WERI-Rb-1 (cell line): Measurements from ENCODE around the gene PLXNA4.

Experiments used
- DNase-seq: peaks from one replicate; pipeline ENCODE4 v3.0.0-alpha.2; 2020
- H3K27ac ChIP-seq: fragments of 250-450 bp; sonication (Bioruptor Pico); 2 replicates; pipeline ENCODE4 v1.5.1; 2020; ENCODE audit warnings: mild to moderate bottlenecking, moderate library complexity
- H3K27me3 ChIP-seq: fragments of 250-450 bp; sonication (Bioruptor Pico); 2 replicates; pipeline ENCODE4 v1.5.1; 2021; ENCODE audit warnings: mild to moderate bottlenecking, low read depth, moderate library complexity; ENCODE audit not compliant: insufficient read depth, severe bottlenecking
- H3K36me3 ChIP-seq: fragments of 250-450 bp; sonication (Bioruptor Pico); 2 replicates; pipeline ENCODE4 v1.5.1; 2020; ENCODE audit warnings: mild to moderate bottlenecking, moderate library complexity
- H3K4me3 ChIP-seq: 2 replicates; pipeline ENCODE4 v1.5.1; 2011; ENCODE audit warnings: low read depth, mild to moderate bottlenecking, control low read depth, low read length
- H3K9me3 ChIP-seq: fragments of 250-450 bp; sonication (Bioruptor Pico); 2 replicates; pipeline ENCODE4 v1.5.1; 2021; ENCODE audit warnings: mild to moderate bottlenecking, moderate library complexity; ENCODE audit not compliant: severe bottlenecking
- TF ChIP-seq, protein P1 (sequence below): IDR thresholded peaks from 2 replicates; pipeline ENCODE4 v1.5.1; 2011; ENCODE audit warnings: low read depth, mild to moderate bottlenecking, control low read depth, inconsistent platforms, low read length

The PLXNA4 gene

DNA sequence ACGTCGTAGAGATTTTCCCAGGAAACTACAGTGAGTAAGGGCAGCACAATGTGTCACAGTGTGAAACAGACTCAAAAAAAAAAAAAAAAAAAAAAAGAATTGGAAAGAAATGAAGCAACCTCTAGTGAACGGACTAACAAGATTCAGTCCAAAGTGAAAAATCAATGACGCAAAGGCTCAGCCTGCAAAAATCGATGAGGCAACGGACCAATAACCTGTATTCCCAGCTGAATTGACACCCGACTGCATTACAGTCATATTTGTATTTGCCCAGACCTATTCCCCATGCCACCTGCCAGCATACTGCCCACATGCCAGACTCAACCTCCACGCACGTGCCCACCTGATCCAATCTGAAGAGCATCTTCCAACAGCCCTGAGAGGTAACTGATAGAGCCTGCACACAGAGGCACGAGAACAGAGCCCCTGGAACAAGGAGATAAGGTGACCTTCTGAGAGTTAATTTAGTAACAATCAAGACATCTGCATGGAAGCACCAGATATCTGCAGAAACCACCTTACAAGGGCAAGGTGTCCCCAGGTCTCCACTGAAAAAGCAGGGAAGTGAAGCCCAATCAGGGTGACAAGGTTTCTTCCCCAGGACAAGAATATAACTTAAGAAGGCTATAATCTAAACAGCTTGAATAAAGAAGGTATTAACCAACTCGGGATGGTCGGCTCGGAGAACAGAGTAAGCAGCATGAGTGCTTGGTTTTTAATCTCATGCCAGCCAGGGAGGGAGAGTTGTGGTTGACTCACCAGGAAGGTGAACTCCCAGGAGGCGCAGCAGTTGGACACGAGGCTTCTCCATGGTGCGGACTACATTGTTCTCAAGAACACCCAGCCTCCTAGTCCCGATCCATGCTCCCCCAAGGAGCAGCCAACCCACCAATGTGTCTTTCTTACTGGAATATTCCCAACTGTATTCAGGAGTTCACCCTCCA lies 48.5 kb downstream of the PLXNA4 start:
- H3K4me3 ChIP-seq: no peak overlapping the region
- TF ChIP-seq, protein P1, sequence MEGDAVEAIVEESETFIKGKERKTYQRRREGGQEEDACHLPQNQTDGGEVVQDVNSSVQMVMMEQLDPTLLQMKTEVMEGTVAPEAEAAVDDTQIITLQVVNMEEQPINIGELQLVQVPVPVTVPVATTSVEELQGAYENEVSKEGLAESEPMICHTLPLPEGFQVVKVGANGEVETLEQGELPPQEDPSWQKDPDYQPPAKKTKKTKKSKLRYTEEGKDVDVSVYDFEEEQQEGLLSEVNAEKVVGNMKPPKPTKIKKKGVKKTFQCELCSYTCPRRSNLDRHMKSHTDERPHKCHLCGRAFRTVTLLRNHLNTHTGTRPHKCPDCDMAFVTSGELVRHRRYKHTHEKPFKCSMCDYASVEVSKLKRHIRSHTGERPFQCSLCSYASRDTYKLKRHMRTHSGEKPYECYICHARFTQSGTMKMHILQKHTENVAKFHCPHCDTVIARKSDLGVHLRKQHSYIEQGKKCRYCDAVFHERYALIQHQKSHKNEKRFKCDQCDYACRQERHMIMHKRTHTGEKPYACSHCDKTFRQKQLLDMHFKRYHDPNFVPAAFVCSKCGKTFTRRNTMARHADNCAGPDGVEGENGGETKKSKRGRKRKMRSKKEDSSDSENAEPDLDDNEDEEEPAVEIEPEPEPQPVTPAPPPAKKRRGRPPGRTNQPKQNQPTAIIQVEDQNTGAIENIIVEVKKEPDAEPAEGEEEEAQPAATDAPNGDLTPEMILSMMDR: no peak
- H3K36me3 ChIP-seq: no peaks in the 10 kb centered on the region
- peak overlapping the region; percentile 52; the same call in 1 of the 2 replicates for H3K27ac ChIP-seq
- DNase-seq: peak; percentile 69
- H3K27me3 ChIP-seq: no peaks in the 10 kb centered on the region
- no peaks in the 10 kb centered on the region for H3K9me3 ChIP-seq

DNA sequence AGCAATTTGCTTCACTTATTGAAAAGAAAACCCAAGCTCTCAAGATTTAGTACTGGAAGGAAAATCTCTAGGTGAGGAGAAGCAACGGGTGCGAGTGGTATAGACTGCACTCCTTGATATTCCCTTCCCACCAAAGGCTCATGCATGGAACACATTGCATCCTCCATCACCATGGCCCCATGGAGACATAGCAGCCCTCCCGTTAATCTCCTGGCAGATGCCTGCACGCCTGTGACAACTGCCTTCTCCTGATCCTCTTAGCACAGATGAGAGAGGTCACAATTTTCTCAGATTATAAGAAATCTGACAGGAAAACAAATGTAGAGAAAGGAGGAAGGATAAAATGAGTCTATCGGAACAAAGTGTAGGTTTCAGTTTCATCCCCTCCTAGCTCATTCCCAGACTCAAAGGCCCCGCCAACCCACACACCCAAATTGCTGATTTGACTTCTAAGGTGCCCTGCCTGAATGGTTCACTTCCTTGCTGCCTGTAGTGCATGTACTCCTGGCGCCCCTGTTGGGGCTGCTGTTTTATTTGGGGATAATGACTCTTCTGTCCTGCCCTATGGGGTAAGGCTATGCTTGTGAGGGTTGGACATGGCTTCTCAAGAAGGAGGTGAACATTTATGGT lies 50.0 kb downstream of the PLXNA4 start:
- H3K27me3 ChIP-seq: no peaks in the 10 kb centered on the region
- DNase-seq: peak; percentile 87
- no peaks in the 10 kb centered on the region for H3K36me3 ChIP-seq
- no peaks in the 10 kb centered on the region for H3K9me3 ChIP-seq
- TF ChIP-seq, protein P1: no peak
- no peak overlapping the region; the same call in 1 of the 2 replicates for H3K4me3 ChIP-seq
- no peak overlapping the region for H3K27ac ChIP-seq

DNA sequence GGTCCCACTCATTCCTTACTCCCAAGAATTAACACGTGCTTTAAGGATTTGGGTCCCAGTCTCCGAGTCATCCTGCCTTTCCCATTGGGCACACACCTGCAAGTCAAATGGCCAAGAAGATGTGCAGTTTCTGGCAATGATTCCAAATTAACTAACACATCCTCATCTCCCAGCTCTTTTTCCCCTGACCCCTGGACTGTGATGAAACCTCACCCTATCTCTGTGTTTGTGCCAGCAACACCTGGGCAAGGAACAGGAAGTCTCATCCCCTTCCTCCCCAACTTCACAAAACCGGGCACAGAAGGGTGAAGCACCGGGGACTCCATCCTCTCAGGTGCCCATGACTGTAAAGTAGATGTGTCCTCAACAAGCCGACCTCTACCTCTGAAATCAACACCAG lies 54.8 kb downstream of the PLXNA4 start:
- TF ChIP-seq, protein P1: no peak
- Histone ChIP-seq H3K9me3 (no peaks in the 10 kb centered on the region), H3K36me3 (no peaks in the 10 kb centered on the region)

DNA sequence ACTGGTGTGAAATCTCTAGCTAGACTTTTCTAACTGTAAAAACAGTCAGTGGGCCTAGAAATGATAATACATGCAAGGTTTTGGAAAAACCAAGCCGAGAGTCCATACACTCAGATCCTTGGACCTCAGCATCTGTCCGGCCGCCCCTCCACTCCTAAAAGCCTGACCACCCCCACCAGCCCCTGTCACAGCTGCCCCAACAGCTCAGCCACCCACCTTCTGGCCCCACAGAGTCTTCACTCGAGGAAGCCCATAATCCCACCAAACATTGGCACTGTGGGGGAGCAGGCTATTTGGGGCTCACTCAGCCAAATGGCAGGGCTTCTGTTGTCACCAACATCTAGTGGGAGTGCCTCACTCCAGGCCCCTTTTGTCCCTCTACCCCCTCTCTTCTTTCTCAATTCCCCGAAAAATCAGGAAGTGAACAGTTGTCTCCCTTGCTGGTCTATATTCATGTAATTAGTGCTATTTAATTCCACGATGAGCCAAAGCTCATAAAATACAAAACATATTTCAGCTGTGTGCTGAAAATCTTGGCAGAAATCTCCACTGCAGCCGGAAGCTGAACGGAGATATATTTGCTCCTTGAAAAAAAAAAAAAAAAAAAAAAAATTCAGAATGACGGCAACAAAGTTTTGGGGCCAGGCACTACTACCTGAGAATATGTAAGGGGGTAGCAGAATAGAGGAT lies 55.5 kb downstream of the PLXNA4 start:
- Histone ChIP-seq H3K27me3 (no peaks in the 10 kb centered on the region), H3K4me3 (no peak overlapping the region), H3K9me3 (no peaks in the 10 kb centered on the region), H3K36me3 (no peaks in the 10 kb centered on the region), H3K27ac (no peak overlapping the region)
- TF ChIP-seq, protein P1: no peak
- DNase-seq: no peak

More for the DNA sequence above, 54.8 kb downstream of the PLXNA4 start:
- Histone ChIP-seq H3K27me3 (no peaks in the 10 kb centered on the region), H3K27ac (no peak overlapping the region), H3K4me3 (no peak overlapping the region)
- DNase-seq: no peak

DNA sequence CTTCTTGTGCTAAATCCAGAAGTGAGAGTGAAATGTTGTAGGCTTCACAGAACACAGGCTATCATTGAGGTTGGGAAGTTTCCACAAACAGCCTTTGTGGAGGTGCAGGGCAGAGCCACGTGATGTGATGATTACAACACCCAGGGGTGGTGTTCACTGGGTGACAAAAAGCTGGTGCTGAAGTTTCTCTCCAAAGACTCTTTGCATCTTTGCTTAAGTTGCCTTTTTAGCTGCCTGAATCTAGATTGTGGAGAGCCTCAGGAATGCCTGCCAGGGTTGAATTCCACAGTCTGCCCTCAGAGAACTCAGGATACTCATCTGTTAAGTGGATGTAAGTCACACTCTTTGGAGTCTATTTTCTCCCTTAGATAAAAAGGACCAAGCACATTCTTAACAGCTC lies 56.3 kb downstream of the PLXNA4 start:
- Histone ChIP-seq H3K27ac (no peak overlapping the region), H3K27me3 (no peaks in the 10 kb centered on the region), H3K36me3 (no peaks in the 10 kb centered on the region), H3K9me3 (no peaks in the 10 kb centered on the region), H3K4me3 (no peak overlapping the region)
- TF ChIP-seq, protein P1: no peak
- DNase-seq: no peak
